ENCODE results near the gene PBX1. TPM values are rescaled to one million over a fixed set of nuclear protein-coding genes. Genes with fewer than 3 reads are reported as not detected.

Gene PBX1
- total RNA-seq, 1 donor from 2014 or later: not detected

DNA sequence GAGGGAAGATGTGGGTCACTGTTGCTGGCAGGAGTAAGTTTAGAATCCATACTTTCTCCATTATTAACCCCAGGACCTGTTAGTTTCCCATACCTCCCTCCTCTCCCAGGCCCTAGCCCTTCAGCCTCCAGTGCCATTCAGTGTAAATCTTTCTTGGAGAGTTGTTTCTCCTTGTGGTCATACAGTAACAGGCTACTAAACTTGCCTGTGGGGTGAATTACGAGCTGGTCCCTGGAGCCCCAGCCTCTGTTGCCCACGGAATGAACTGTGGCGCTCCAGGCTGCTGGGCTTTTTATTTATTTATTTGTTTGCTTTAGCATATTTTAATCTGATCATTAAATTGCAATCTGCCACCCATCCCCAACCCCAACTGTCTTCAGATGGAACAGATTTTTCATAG, 305.2 kb downstream of the PBX1 start:
- H3K9me3 Mint-ChIP-seq: no peaks in the 10 kb centered on the region
- H3K4me3 Mint-ChIP-seq: no peak overlapping the region
- no peaks in the 10 kb centered on the region for H3K27me3 Mint-ChIP-seq (ENCODE audit: insufficient read depth)
- no peak overlapping the region for H3K27ac Mint-ChIP-seq
- intact Hi-C loops (cut with micrococcal nuclease): no loop called here
- no peak for DNase-seq (ENCODE audit: low spot score)
- no peaks in the 10 kb centered on the region for H3K4me1 Mint-ChIP-seq (ENCODE audit: low read depth)
- no peaks in the 10 kb centered on the region for H3K36me3 Mint-ChIP-seq (ENCODE audit: low read depth)

DNA sequence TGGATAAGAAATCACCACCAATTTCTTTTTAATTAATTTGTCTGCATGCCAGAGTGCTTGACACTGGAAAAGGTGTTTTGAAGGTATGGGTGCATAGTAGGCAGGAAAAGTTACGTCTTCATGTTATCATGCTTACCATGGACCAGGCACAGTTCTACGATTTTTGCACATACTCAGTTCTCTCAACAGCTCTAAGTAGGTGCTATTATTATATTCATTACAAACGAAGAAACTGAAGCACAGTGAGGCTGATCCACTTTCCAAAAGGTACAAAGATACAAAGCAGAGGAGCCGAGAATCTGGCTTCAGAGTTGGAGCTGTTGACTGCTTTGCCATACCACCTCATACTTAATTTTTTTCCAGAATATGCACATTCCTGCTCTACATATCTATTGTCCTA, 306.4 kb downstream of the PBX1 start:
- Mint-ChIP-seq H3K4me3 (no peak overlapping the region), H3K27ac (no peak overlapping the region), H3K4me1 (ENCODE audit: low read depth) (no peaks in the 10 kb centered on the region), H3K9me3 (no peaks in the 10 kb centered on the region), H3K36me3 (ENCODE audit: low read depth) (no peaks in the 10 kb centered on the region), H3K27me3 (ENCODE audit: insufficient read depth) (no peaks in the 10 kb centered on the region)
- intact Hi-C loops (cut with micrococcal nuclease): no loop called here
- no peak for DNase-seq (ENCODE audit: low spot score)

DNA sequence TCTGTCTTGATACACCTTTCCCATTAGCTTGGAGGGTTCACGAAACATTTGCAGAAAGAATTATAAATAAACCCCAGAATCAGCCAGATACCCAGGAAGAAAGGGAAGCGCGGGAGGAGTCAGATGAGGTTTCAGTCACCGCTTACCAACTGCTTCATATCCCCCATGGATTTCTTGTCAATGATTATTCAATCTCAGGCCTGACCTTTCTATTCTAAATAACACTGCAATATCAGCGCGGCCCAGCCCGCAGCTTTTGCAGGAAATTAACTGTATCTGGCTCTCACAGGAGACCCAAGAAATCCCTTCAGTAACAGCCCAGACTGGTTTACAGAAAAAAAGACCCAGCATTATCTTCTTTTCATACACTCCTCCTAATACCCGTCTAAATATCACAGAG, 308.6 kb downstream of the PBX1 start:
- Mint-ChIP-seq H3K9me3 (no peaks in the 10 kb centered on the region), H3K36me3 (ENCODE audit: low read depth) (no peaks in the 10 kb centered on the region), H3K27me3 (ENCODE audit: insufficient read depth) (no peaks in the 10 kb centered on the region), H3K4me3 (no peak overlapping the region), H3K27ac (no peak overlapping the region), H3K4me1 (ENCODE audit: low read depth) (no peaks in the 10 kb centered on the region)
- intact Hi-C loops (cut with micrococcal nuclease): no loop called here
- no peak for DNase-seq (ENCODE audit: low spot score)

DNA sequence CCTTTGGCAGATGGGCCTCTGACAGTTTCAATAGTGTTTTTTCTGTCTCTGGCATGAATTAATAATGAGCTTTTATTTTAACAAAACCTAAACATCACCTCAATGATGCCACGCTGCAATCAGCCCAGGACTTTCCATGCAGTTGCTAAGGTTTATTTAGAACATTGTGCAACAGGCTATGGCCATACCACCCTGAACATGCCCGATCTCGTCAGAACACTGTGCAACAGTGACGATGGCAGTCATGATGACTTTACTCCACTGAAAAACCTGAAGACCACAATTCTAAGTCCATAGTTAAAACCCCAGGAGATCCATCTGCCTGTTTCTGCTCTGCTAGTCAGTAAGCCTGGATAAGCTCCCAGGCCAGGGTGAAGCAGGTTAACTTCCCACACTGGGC, 310.0 kb downstream of the PBX1 start:
- Mint-ChIP-seq H3K36me3 (ENCODE audit: low read depth) (no peaks in the 10 kb centered on the region), H3K4me1 (ENCODE audit: low read depth) (no peaks in the 10 kb centered on the region), H3K27me3 (ENCODE audit: insufficient read depth) (no peaks in the 10 kb centered on the region), H3K27ac (no peak overlapping the region), H3K9me3 (no peaks in the 10 kb centered on the region), H3K4me3 (no peak overlapping the region)
- intact Hi-C loops (cut with micrococcal nuclease): no loop called here
- DNase-seq (ENCODE audit: low spot score): no peak

DNA sequence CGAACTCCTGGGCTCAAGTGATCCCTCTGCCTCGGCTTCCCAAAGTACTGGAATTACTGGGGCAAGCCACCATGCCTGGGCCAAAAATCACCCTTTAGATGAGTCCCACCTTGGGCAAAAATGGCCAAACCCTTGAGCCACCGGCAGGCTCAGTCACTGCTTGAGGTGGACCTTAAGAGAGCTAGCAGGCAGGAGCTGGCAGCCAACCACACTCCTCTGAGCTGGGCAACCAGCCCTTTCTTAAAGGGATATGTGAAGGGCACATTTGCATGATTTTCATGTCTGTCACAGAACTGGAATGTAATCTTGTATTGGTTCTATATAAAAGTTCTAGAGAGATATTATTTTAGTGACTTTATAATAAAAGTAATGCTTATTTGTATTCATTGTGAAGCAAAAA, 316.5 kb downstream of the PBX1 start:
- H3K27ac Mint-ChIP-seq: no peak overlapping the region
- no peaks in the 10 kb centered on the region for H3K4me1 Mint-ChIP-seq (ENCODE audit: low read depth)
- intact Hi-C loops (cut with micrococcal nuclease): no loop called here
- DNase-seq (ENCODE audit: low spot score): no peak
- H3K27me3 Mint-ChIP-seq (ENCODE audit: insufficient read depth): no peaks in the 10 kb centered on the region
- H3K4me3 Mint-ChIP-seq: no peak overlapping the region
- H3K36me3 Mint-ChIP-seq (ENCODE audit: low read depth): no peaks in the 10 kb centered on the region
- no peaks in the 10 kb centered on the region for H3K9me3 Mint-ChIP-seq

DNA sequence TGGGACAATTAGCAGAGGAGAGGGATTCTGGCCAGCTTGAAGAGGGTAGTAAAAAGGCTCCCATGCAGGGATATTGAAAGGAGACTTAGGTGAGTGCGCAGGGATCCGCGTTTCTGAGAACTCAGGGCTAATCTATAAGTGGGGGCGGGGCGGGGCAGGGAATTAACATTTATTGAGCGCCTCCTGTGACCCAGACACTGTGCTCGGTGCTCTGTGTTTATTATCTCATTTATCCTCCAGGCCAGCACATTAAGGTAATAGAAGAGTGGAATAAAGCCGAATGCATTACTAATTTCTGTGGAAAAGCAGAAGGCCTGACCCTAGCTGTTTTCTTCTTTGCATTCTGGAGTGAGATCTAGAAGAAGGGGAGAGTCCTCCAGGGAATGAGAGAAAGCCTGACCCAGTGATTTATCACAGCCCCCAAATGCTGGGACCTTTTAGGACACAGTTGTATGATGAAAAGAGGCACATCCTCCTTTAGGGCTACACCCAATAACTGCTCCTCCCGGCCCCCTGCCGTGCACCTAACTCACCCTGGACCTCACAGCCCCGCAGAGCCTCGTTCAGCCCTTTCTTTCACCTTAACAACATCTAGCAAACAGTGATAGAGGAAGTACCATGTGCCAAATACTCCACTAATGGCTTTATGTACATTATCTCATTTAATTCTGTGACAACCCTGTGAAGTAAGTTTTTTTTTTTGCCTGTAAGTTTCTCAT, 317.6 kb downstream of the PBX1 start:
- intact Hi-C loops (cut with micrococcal nuclease): no loop called here
- H3K9me3 Mint-ChIP-seq: no peaks in the 10 kb centered on the region
- DNase-seq (ENCODE audit: low spot score): no peak
- H3K27me3 Mint-ChIP-seq (ENCODE audit: insufficient read depth): no peaks in the 10 kb centered on the region
- no peak overlapping the region for H3K4me3 Mint-ChIP-seq
- H3K4me1 Mint-ChIP-seq (ENCODE audit: low read depth): no peaks in the 10 kb centered on the region
- H3K36me3 Mint-ChIP-seq (ENCODE audit: low read depth): no peaks in the 10 kb centered on the region
- H3K27ac Mint-ChIP-seq: no peak overlapping the region

DNA sequence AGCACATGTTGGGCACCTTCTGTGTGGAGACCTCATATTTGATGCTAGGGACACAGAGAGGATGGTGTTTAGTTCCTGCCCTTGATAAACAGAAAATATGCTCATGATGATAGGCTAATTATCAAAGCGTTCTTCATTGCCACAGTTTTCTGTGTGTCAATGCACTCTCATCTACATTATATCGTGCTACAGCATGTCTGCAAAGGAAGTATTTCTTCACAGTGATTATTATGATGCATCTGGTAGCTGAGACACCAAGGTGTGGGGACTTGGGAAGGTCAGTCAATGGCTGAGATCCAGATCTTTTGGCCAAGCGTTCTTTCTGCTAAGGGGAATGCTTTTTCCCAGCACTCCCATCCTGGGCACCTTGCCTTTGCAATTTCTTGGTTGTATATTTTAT, 321.2 kb downstream of the PBX1 start:
- Mint-ChIP-seq H3K27ac (no peak overlapping the region), H3K36me3 (ENCODE audit: low read depth) (no peaks in the 10 kb centered on the region), H3K9me3 (no peaks in the 10 kb centered on the region), H3K4me3 (no peak overlapping the region), H3K4me1 (ENCODE audit: low read depth) (no peaks in the 10 kb centered on the region), H3K27me3 (ENCODE audit: insufficient read depth) (no peaks in the 10 kb centered on the region)
- DNase-seq (ENCODE audit: low spot score): no peak
- intact Hi-C loops (cut with micrococcal nuclease): no loop called here

DNA sequence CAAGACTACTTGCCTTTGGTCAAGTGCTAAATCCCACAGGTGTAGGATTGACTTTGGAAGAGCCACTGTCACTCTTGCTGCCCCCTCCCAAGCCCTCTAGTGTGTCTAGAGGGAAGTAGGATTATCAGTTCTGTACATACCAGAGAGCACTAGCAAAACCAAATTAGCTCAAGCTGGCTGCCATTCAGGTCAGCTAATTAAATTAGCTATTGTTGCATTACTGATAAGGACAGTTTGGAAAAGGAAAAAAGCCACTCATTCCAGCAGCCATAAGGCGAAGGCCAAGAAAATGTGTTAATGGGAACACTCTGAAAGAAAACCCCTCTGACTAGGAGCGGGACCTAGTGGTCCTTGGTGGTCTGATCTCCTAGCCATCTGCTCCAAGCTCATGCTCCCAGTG, 321.7 kb downstream of the PBX1 start:
- Mint-ChIP-seq H3K36me3 (ENCODE audit: low read depth) (no peaks in the 10 kb centered on the region), H3K27ac (no peak overlapping the region), H3K4me3 (no peak overlapping the region), H3K4me1 (ENCODE audit: low read depth) (no peaks in the 10 kb centered on the region), H3K27me3 (ENCODE audit: insufficient read depth) (no peaks in the 10 kb centered on the region), H3K9me3 (no peaks in the 10 kb centered on the region)
- intact Hi-C loops (cut with micrococcal nuclease): no loop called here
- DNase-seq (ENCODE audit: low spot score): no peak

DNA sequence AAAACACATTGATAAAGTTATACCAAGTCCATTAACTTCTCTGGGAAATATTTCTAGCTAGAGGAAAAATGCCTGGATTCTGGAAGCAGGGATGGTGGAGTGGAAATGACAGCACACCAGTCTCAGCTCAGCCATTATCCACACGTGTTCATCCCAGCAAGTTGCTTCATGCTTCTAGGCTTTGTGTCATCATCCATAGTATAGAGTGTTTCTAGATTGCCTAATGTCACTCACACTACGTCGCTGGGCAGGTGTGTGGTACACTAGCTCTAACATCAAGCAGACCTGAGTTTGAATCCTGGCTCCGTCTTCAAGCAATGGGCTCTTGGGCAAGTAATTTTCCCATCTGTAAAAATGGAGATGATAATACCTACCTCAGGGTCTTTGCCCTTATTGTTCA, 326.3 kb downstream of the PBX1 start:
- no peaks in the 10 kb centered on the region for H3K36me3 Mint-ChIP-seq (ENCODE audit: low read depth)
- H3K4me1 Mint-ChIP-seq (ENCODE audit: low read depth): no peaks in the 10 kb centered on the region
- H3K4me3 Mint-ChIP-seq: no peak overlapping the region
- DNase-seq (ENCODE audit: low spot score): no peak
- H3K27me3 Mint-ChIP-seq (ENCODE audit: insufficient read depth): no peaks in the 10 kb centered on the region
- H3K27ac Mint-ChIP-seq: no peak overlapping the region
- peaks cover 5% of the 10 kb centered on the region for H3K9me3 Mint-ChIP-seq
- intact Hi-C loops (cut with micrococcal nuclease): no loop called here

DNA sequence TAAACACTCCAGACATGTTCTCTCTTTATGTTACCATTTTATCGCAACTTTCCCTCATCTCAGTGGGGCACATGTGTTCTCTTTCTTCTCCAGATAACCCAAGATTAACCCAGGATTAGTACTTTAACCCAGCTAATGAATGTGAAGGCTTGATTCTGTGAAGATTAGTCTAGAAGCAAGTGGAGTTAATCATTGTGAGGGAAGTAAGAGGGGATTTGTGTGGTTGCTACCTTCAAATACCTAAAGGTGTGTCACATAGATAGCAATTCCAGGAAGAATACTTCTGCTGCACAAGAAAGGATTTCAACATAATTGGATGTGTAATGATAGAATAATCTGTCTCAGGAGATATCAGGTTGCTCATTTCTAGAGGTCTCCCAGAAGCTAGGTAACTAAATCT, 327.1 kb downstream of the PBX1 start:
- no peak for DNase-seq (ENCODE audit: low spot score)
- Mint-ChIP-seq H3K4me1 (ENCODE audit: low read depth) (no peaks in the 10 kb centered on the region), H3K27ac (no peak overlapping the region), H3K9me3 (peaks cover 5% of the 10 kb centered on the region), H3K4me3 (no peak overlapping the region), H3K27me3 (ENCODE audit: insufficient read depth) (no peaks in the 10 kb centered on the region), H3K36me3 (ENCODE audit: low read depth) (no peaks in the 10 kb centered on the region)
- intact Hi-C loops (cut with micrococcal nuclease): no loop called here

DNA sequence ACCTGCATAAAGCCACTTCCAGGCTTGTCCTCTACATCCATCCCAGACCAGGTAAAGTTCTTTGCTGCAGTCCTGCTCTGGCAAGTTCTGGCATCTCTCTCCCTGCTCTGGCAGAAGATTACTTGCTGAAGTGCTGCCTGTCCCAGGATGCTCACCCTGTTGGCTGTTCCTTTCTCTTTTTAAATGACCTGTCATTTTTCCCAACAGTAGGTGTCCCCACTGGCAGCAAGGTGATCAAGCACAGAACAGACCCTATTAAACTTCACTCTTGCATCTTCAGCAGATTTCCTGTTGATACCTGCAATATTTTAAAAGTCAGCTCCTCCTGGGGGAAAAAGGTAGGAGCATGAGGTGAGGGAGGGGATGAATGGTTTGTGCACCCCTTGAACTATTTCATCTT, 332.6 kb downstream of the PBX1 start:
- no peak for DNase-seq (ENCODE audit: low spot score)
- intact Hi-C loops (cut with micrococcal nuclease): no loop called here
- H3K27ac Mint-ChIP-seq: no peak overlapping the region
- H3K9me3 Mint-ChIP-seq: peaks cover 9% of the 10 kb centered on the region
- no peak overlapping the region for H3K4me3 Mint-ChIP-seq
- H3K36me3 Mint-ChIP-seq (ENCODE audit: low read depth): no peaks in the 10 kb centered on the region
- H3K4me1 Mint-ChIP-seq (ENCODE audit: low read depth): no peaks in the 10 kb centered on the region
- H3K27me3 Mint-ChIP-seq (ENCODE audit: insufficient read depth): no peaks in the 10 kb centered on the region

DNA sequence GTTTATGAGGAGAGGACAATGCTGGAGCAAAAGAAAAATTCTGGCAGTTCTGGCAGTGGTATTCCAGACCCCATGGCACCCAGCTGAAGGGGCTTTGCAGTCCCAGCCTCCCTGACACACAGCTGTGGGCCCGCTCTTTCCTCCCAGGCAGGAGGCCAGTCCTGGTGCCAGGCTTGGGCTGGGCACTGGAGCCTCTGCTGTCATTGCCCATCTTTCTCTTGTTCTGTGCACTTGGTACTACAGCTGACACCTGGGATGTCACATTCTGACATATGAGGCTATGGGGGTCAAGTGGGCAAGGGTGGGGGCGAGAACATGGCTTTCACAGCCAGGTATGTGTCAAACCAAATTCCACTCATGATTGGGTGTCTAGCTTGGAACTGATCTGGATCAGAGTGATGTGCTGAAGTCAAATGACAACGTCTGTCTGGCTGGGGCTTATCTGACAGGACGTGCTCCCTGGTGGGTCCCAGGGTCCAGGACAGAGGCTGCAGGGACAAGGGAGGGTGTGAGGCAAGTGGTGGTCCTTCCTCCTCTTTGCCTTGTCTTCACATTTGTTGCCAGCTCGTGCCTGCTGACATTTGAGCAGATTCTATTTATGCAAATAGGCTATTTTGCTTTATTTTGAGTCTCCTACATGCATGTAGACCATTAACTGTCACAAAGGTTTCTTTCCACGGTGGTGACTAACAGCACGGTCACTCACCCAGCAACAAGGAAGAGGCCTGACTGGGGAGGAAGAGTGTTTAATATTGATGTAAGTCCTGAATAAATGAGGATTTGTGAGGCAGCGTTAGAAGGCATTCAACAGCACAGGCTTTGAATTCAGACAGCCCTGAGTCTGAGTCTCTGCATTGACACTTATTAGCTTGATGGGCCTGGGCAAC, 336.3 kb downstream of the PBX1 start:
- no peak for DNase-seq (ENCODE audit: low spot score)
- intact Hi-C loops (cut with micrococcal nuclease): no loop called here
- Mint-ChIP-seq H3K36me3 (ENCODE audit: low read depth) (no peaks in the 10 kb centered on the region), H3K4me3 (no peak overlapping the region), H3K4me1 (ENCODE audit: low read depth) (no peaks in the 10 kb centered on the region), H3K9me3 (peaks cover 5% of the 10 kb centered on the region), H3K27me3 (ENCODE audit: insufficient read depth) (no peaks in the 10 kb centered on the region), H3K27ac (no peak overlapping the region)

DNA sequence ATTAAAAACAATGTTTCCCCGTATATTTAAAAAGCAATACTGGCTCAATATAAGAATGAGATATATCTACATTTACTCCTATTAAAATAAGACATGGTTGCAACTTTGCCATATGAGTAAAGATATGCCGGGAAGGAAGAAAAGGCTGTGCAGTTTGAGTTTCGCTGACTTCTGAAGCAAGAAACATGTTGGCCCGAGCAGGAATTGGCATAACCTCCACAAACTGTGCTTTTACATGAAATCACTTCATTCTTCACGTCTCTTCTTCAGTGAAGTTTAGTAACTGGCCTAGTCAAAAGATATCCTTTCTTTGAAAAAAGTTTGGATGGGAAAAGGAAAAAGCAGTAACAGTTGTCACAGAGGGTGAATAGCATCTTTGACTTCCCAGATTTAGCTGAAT, 342.0 kb downstream of the PBX1 start:
- intact Hi-C loops (cut with micrococcal nuclease): no loop called here
- Mint-ChIP-seq H3K9me3 (no peaks in the 10 kb centered on the region), H3K36me3 (ENCODE audit: low read depth) (no peaks in the 10 kb centered on the region), H3K4me1 (ENCODE audit: low read depth) (no peaks in the 10 kb centered on the region), H3K4me3 (no peak overlapping the region), H3K27ac (no peak overlapping the region), H3K27me3 (ENCODE audit: insufficient read depth) (peaks cover 2% of the 10 kb centered on the region)
- no peak for DNase-seq (ENCODE audit: low spot score)
